ENCODE results near the gene MAT1A.
"Not testable (repeated sequence)": the region's sequence is repeated elsewhere in the genome, so short reads cannot be mapped to it uniquely, and the experiment has no call there.

MAT1A gene

GRCh38 chr10:80264081-80265056, 25.1 kb downstream of the MAT1A start:
- DNase-seq (ENCODE audit: low spot score), result no peak

GRCh38 chr10:80261316-80262030, 28.0 kb downstream of the MAT1A start:
- no peak for DNase-seq (ENCODE audit: low spot score)

GRCh38 chr10:80260295-80261243, 28.9 kb downstream of the MAT1A start:
- DNase-seq (ENCODE audit: low spot score), result no peak

- no peak for DNase-seq (ENCODE audit: low spot score)
Observed at GRCh38 chr10:80259405-80259871, 30.0 kb downstream of the MAT1A start.

- DNase-seq (ENCODE audit: low spot score), result not testable (repeated sequence)
Observed at GRCh38 chr10:80256798-80257197, 32.7 kb downstream of the MAT1A start.

- not testable (repeated sequence) for DNase-seq (ENCODE audit: low spot score)
Observed at GRCh38 chr10:80254726-80255125, 34.7 kb downstream of the MAT1A start.

GRCh38 chr10:80253963-80254271, 35.5 kb downstream of the MAT1A start:
- DNase-seq (ENCODE audit: low spot score), result not testable (repeated sequence)

- no peak for DNase-seq (ENCODE audit: low spot score)
Observed at GRCh38 chr10:80253266-80253962, 36.0 kb downstream of the MAT1A start.

GRCh38 chr10:80252296-80252887, 37.1 kb downstream of the MAT1A start:
- no peak for DNase-seq (ENCODE audit: low spot score)

- DNase-seq (ENCODE audit: low spot score), result not testable (repeated sequence)
Observed at GRCh38 chr10:80251703-80252280, 37.7 kb downstream of the MAT1A start.

GRCh38 chr10:80250399-80250798, 39.1 kb downstream of the MAT1A start:
- DNase-seq (ENCODE audit: low spot score), result not testable (repeated sequence)

GRCh38 chr10:80249906-80250305, 39.6 kb downstream of the MAT1A start:
- not testable (repeated sequence) for DNase-seq (ENCODE audit: low spot score)

- not testable (repeated sequence) for DNase-seq (ENCODE audit: low spot score)
Observed at GRCh38 chr10:80247611-80248010, 41.8 kb downstream of the MAT1A start.

GRCh38 chr10:80244371-80244770, 45.1 kb downstream of the MAT1A start:
- not testable (repeated sequence) for DNase-seq (ENCODE audit: low spot score)

- not testable (repeated sequence) for DNase-seq (ENCODE audit: low spot score)
Observed at GRCh38 chr10:80242341-80242740, 47.1 kb downstream of the MAT1A start.

- not testable (repeated sequence) for DNase-seq (ENCODE audit: low spot score)
Observed at GRCh38 chr10:80236457-80236856, 53.0 kb downstream of the MAT1A start.

- DNase-seq (ENCODE audit: low spot score), result not testable (repeated sequence)
Observed at GRCh38 chr10:80234331-80235235, 54.9 kb downstream of the MAT1A start.

- not testable (repeated sequence) for DNase-seq (ENCODE audit: low spot score)
Observed at GRCh38 chr10:80233871-80234270, 55.6 kb downstream of the MAT1A start.

GRCh38 chr10:80226723-80227122, 62.7 kb downstream of the MAT1A start:
- not testable (repeated sequence) for DNase-seq (ENCODE audit: low spot score)
